ENCODE measurements around the gene NOL9.

DNA sequence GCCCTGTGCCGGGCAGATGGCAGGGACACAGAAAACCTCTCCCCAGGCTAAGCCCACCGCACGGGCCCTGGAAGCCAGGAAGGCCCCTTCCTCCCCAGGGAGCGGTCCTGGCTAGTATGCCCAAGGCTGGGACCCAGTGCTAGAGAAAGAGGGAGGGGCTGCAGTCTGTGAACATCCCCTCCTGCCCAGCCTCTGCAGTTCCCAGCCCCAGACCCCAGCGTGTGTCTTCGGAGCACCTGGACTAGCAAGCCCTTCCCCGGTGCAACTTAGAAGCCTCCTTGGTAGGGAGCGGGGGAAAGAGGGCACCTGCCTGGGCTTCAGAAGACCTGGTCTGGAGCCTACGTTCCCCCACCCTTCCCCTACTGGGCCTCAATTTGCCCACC lies 64.9 kb downstream of the NOL9 start:
- no peak for TF ChIP-seq POLR2A (IDR thresholded peaks at IDR 0.05; ENCODE audit: low read depth, low read length)
- no peak for TF ChIP-seq EZH2 (IDR thresholded peaks at IDR 0.05; ENCODE audit: borderline replicate concordance, low read depth, low read length, severe bottlenecking)
- no peak for TF ChIP-seq MYC (IDR thresholded peaks at IDR 0.05; ENCODE audit: low read depth, low read length)
- TF ChIP-seq, protein P1, sequence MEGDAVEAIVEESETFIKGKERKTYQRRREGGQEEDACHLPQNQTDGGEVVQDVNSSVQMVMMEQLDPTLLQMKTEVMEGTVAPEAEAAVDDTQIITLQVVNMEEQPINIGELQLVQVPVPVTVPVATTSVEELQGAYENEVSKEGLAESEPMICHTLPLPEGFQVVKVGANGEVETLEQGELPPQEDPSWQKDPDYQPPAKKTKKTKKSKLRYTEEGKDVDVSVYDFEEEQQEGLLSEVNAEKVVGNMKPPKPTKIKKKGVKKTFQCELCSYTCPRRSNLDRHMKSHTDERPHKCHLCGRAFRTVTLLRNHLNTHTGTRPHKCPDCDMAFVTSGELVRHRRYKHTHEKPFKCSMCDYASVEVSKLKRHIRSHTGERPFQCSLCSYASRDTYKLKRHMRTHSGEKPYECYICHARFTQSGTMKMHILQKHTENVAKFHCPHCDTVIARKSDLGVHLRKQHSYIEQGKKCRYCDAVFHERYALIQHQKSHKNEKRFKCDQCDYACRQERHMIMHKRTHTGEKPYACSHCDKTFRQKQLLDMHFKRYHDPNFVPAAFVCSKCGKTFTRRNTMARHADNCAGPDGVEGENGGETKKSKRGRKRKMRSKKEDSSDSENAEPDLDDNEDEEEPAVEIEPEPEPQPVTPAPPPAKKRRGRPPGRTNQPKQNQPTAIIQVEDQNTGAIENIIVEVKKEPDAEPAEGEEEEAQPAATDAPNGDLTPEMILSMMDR (IDR thresholded peaks at IDR 0.05; ENCODE audit: extremely low read depth in 1 of 2, insufficient read depth in 1 of 2, low read depth in 1 of 2, low read length in 2 of 2), result no peak
- no peak for TF ChIP-seq POLR2AphosphoS5 (IDR thresholded peaks at IDR 0.05; ENCODE audit: insufficient read depth, low read depth, low read length)

Data from endothelial cell of umbilical vein (primary cell).